Measurements from ENCODE around the gene LYSMD1. TPM values are rescaled to one million over a fixed set of nuclear protein-coding genes. Genes with fewer than 3 reads are reported as not detected.
A peak's percentile ranks its signal among the peaks of the same experiment; 100 is the strongest.

Gene LYSMD1
- total RNA-seq, 4 donors from 2014 or later = 11.4 to 14.6 (median 13.7) TPM

- Histone ChIP-seq H3K27ac (no peak overlapping the region), H3K27me3 (no peaks in the 10 kb centered on the region), H3K4me1 (peaks cover 0 to 6% of the 10 kb centered on the region in 2 donors), H3K36me3 (peaks cover 0 to 18% of the 10 kb centered on the region in 2 donors), H3K4me3 (no peak overlapping the region), H3K9me3 (no peaks in the 10 kb centered on the region)
- ATAC-seq (no peak), DNase-seq (peak in 1 of 2 donors; percentile 10)
- intact Hi-C loops (cut with DNase I; ENCODE audit: low total_unique reads) = loop anchor here (2.0 kb wide), 1 partner anchor 22 kb away; no protein-coding TSS in a partner anchor
- TF ChIP-seq POLR2A (IDR thresholded peaks at IDR 0.05) (no peak), CTCF (IDR thresholded peaks at IDR 0.05 in 4 of 5, conservative IDR thresholded peaks at IDR 0.05 in 1 of 5) (no peak)
- in situ Hi-C loops (cut with MboI; ENCODE audit: low sequenced_read_pairs in 4 of 4) = no loop called here
These were observed 36.9 kb downstream of the LYSMD1 start for GRCh38 chr1:151128800-151129199.

GRCh38 chr1:151124763-151125403 lies 40.8 kb downstream of the LYSMD1 start:
- intact Hi-C loops (cut with DNase I; ENCODE audit: low total_unique reads) = no loop called here
- in situ Hi-C loops (cut with MboI; ENCODE audit: low sequenced_read_pairs in 4 of 4) = no loop called here
- Histone ChIP-seq H3K27me3 (no peaks in the 10 kb centered on the region), H3K9me3 (no peaks in the 10 kb centered on the region), H3K27ac (peak overlapping the region in 2 of 4 donors; percentile 35 to 37), H3K36me3 (no peaks in the 10 kb centered on the region), H3K4me1 (peaks cover 0 to 6% of the 10 kb centered on the region in 2 donors), H3K4me3 (no peak overlapping the region)
- TF ChIP-seq CTCF (IDR thresholded peaks at IDR 0.05 in 4 of 5, conservative IDR thresholded peaks at IDR 0.05 in 1 of 5) (no peak), POLR2A (IDR thresholded peaks at IDR 0.05) (no peak)
- ATAC-seq (no peak), DNase-seq (peak in 1 of 2 donors; percentile 17)

GRCh38 chr1:151113877-151114276 lies 51.8 kb downstream of the LYSMD1 start:
- Histone ChIP-seq H3K9me3 (no peaks in the 10 kb centered on the region), H3K4me3 (no peak overlapping the region), H3K4me1 (peaks cover 0 to 8% of the 10 kb centered on the region in 2 donors), H3K27ac (peak overlapping the region in 2 of 4 donors; percentile 20 to 46), H3K27me3 (no peaks in the 10 kb centered on the region), H3K36me3 (peaks cover 0 to 26% of the 10 kb centered on the region in 2 donors)
- in situ Hi-C loops (cut with MboI; ENCODE audit: low sequenced_read_pairs in 4 of 4) (no loop called here), intact Hi-C loops (cut with DNase I; ENCODE audit: low total_unique reads) (loop anchor here (5.0 kb wide), 1 partner anchor 33 kb away; the partner anchor contains the start of gene SEMA6C)
- DNase-seq (no peak), ATAC-seq (peak; percentile 50 to 59)
- TF ChIP-seq CTCF (IDR thresholded peaks at IDR 0.05 in 4 of 5, conservative IDR thresholded peaks at IDR 0.05 in 1 of 5) (no peak), POLR2A (IDR thresholded peaks at IDR 0.05) (no peak)

Other genes starting within 250 kb of the LYSMD1 start
- gene SETDB1, start 239.5 kb downstream of the LYSMD1 start, total RNA-seq = 10 to 100 TPM; 13.7 to 20.8 (median 17.3) TPM
- gene CERS2, start 191.1 kb downstream of the LYSMD1 start, total RNA-seq = 10 to 100 TPM; 15.0 to 29.1 (median 24.0) TPM
- not detected for gene ANXA9, start 183.6 kb downstream of the LYSMD1 start, total RNA-seq
- gene MINDY1, start 159.0 kb downstream of the LYSMD1 start, total RNA-seq = 10 to 100 TPM; 13.4 to 22.8 (median 19.7) TPM
- gene PRUNE1, start 157.5 kb downstream of the LYSMD1 start, total RNA-seq = 10 to 100 TPM; 24.0 to 35.6 (median 29.1) TPM
- under 1 TPM in 2 of 4 donors, not detected in 2; 0.13 to 0.25 TPM for gene BNIPL, start 129.3 kb downstream of the LYSMD1 start, total RNA-seq
- gene C1orf56, start 118.2 kb downstream of the LYSMD1 start, total RNA-seq = 10 to 100 TPM in 3 of 4 donors, 1 to 10 TPM in 1; 6.2 to 16.2 (median 12.4) TPM
- 10 to 100 TPM; 13.2 to 31.7 (median 22.8) TPM for gene CDC42SE1, start 106.3 kb downstream of the LYSMD1 start, total RNA-seq
- 1 to 10 TPM; 1.5 to 9.2 (median 5.4) TPM for gene MLLT11, start 105.5 kb downstream of the LYSMD1 start, total RNA-seq
- 10 to 100 TPM; 11.9 to 20.5 (median 17.9) TPM for gene GABPB2, start 95.1 kb downstream of the LYSMD1 start, total RNA-seq
- 100 to 1,000 TPM in 2 of 4 donors, 10 to 100 TPM in 2; 51.5 to 121 (median 108) TPM for gene SEMA6C, start 19.3 kb downstream of the LYSMD1 start, total RNA-seq
- 1 to 10 TPM in 3 of 4 donors, not detected in 1; 1.1 to 3.1 (median 1.4) TPM for gene TNFAIP8L2, start 9.3 kb downstream of the LYSMD1 start, total RNA-seq
- 10 to 100 TPM; 17.7 to 56.1 (median 35.6) TPM for gene SCNM1, start 242 bp upstream of the LYSMD1 start, total RNA-seq
- gene TMOD4, start 10.1 kb upstream of the LYSMD1 start, total RNA-seq = 100 to 1,000 TPM in 3 of 4 donors, 10 to 100 TPM in 1; 58.3 to 315 (median 188) TPM
- gene VPS72, start 24.3 kb upstream of the LYSMD1 start, total RNA-seq = 10 to 100 TPM; 62.2 to 95.8 (median 68.9) TPM
- gene PIP5K1A, start 32.6 kb upstream of the LYSMD1 start, total RNA-seq = 10 to 100 TPM; 23.4 to 46.8 (median 36.9) TPM
- 100 to 1,000 TPM; 263 to 439 (median 340) TPM for gene PSMD4, start 88.8 kb upstream of the LYSMD1 start, total RNA-seq
- gene ZNF687, start 116.4 kb upstream of the LYSMD1 start, total RNA-seq = 10 to 100 TPM; 11.9 to 19.6 (median 16.6) TPM
- gene PI4KB, start 161.5 kb upstream of the LYSMD1 start, total RNA-seq = 10 to 100 TPM; 65.5 to 98.1 (median 77.3) TPM
- gene RFX5, start 181.3 kb upstream of the LYSMD1 start, total RNA-seq = 10 to 100 TPM; 11.4 to 24.0 (median 20.6) TPM
- gene SELENBP1, start 206.8 kb upstream of the LYSMD1 start, total RNA-seq = 10 to 100 TPM; 30.9 to 70.2 (median 42.3) TPM
- 100 to 1,000 TPM; 259 to 324 (median 291) TPM for gene PSMB4, start 233.7 kb upstream of the LYSMD1 start, total RNA-seq